Activated CD8-positive, alpha-beta memory T cell treated with anti-CD3 and anti-CD28 coated beads, Interleukin-2, amount 50 U/mL, for 1 hour (primary cell): ENCODE data around the gene LIX1.
"Not testable (repeated sequence)": the region's sequence is repeated elsewhere in the genome, so short reads cannot be mapped to it uniquely, and the experiment has no call there.

Source experiments
- DNase-seq: peaks from one replicate; pipeline ENCODE4 v3.0.0-alpha.2; 2020; ENCODE audit errors: extremely low read depth

LIX1 gene

DNA sequence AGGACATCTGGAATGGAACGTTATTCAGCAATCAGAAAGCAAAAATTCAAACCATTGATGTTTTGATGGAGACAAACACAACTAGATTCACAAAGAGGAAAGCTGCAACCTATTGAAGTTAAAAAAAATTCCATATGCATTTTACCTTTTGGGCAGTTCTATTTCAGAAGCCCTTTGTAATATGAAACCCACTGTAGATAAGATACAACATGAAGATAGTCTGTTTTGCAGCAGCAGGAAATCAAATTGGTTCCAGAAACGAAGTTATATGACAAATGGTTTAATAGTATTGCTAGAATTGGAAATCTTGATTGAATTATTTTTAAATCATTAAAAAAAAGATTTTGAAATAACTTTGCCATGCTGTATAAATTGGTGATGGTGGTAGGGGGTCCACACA is 872 bp downstream of the LIX1 start:
- DNase-seq, result no peak

DNA sequence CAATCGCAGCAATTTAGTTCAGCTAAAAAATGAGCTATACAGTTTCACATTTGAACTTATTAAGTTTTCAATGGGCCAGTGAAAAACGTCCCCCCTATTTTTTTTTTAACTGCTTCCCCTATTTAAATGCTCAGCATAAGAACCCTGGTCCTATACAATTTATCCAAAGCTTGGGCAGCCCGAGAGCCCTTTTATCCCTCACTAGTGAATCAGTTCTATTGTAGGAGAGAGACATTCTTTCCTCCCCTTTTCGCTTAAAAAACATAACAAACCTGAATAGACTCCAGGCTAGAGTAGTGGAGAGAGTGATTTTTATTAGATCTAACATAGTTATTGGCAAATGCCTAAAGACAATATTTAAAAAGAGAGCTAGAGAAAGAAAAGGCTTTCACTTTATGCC is 1.4 kb downstream of the LIX1 start:
- DNase-seq, result no peak

DNA sequence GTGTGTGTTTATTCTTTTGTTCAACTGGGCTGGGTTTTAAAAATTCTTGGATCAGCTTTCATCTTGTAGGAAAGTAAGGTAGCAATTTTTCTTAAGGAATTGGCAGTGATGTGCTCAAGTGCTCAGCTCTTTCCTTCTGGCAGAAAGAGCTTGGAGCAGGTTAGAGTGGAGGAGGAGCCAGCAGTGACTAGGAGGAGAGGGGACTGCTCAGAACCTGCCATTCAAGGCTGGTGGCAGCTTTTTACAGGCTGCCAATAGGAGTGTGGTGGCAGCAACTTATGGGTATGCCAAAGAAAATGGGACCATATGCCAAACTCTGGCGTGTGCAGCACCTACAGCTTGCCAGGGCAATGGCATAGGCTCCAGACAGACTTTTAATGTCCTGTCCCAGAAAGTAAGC is 2.2 kb downstream of the LIX1 start:
- not testable (repeated sequence) for DNase-seq

DNA sequence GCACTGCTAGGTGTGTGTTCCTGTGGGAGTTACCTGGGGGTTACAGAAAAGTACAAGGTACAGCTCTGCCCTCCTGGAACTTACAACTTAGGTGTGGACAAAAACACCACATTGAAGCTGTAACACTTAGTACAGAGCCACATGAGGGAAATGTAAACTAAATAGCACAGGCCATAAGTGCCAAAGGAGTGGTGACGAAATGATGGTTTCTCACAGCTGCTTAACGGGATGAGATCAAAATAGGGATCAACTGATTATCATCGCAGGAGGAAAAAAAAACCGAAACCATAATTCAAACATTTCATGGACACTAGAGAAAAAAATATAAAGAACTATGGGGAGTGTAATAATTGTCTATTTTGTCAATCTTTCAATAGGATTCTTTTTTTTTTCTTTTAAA is 5.9 kb downstream of the LIX1 start:
- no peak for DNase-seq

DNA sequence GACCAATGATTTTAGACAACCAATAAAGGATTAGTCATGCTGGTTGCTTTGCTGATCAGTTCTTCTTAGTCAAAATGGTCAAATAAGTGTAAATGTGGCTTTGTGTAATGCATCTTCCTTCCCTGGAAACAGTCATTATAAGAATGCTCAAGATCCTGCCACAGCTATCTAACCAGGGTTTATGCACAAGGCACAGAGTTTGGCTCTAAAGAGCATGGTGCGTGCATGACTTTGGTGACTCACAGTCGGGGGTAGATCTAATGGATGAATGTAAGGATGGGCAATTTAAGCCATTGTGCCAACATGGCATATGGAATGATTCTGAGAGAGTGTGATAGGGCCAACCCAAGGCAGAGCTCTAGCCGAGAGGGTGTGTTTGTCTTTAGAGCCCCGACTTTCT is 6.5 kb downstream of the LIX1 start:
- no peak for DNase-seq

DNA sequence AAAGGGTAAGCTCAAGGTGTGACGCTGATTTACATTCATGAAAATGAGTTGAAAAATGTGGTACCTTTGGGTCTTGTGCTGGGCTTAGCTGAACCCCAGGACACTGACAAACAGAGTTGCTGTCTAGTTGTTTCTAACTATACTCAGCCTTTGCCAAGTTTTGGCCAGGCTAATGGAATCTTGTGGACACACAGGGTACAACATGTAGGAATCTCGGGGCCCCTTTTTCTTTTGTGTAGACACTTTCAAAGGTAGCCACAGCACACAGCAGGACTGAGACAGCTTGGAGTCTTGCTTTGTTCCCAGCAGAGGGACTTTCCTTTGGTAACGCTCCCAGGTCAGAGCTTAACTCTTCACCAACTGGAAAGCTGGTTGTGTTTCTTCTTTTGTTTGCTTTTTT is 7.8 kb downstream of the LIX1 start:
- DNase-seq, result no peak

DNA sequence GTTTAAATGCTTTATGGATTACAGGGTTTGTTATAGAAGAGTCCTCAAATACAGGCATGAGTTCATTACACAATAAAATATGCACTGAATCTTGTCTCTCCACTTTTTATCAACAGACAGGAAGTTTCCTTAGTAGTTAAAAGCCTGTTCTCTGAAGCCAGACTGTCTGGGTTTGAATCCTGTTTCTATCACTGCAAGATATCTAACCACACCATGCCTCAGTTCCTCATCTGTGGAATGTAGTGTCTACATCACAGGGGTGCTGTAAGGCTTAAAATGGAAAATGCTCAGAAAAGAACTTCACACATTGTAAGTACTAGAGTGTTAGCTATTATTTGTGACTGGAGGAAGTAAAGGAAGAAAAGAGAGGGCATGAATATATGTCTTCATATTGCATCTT is 9.3 kb downstream of the LIX1 start:
- DNase-seq, result no peak

DNA sequence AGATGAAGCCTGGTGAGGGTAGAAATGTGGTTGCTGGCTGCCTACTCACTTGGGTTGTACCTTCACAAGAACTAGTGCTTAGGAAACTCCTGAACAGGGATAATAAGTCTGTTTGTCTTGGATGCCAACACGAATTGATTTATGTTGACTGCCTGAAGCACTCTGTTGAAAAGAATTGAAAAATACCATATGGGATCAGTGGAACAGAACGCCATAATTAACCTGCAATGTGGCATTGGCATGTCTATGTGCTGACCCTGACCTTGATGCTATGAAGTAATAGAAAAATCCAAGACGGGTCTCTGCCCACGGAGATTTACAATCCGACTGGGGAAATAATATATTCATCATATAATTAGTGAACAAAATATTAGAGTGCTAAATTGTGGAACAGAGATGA is 10.5 kb downstream of the LIX1 start:
- no peak for DNase-seq

DNA sequence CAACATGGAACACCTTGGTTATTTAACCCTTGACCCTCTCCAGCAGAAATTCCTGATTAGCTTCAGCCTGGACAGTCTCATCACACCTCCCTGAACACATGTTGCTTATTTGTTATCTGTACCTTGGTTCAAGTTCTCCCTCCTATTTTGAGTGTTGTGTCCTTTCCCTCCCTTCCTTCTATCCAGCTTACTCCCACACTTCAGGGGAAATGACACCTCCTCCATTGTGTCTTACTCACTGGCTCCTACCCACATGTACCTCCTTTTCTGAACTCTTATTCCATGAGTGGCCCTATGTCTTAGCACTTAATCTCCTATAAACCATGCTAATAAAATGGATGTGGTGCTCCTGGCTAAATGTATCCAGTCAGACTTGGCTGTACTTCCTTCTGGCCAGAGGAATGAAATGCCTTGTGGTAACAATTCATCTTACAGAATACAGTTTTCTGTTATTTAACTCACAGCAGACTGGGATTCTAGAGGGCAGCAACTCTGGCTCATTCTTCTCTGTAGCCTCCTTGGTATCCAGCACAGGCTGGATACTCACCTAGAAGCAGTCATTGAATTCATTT is 11.2 kb downstream of the LIX1 start:
- no peak for DNase-seq

- DNase-seq, result no peak
Measured at GRCh38 chr5:97127727-97128126, 14.7 kb downstream of the LIX1 start.

DNA sequence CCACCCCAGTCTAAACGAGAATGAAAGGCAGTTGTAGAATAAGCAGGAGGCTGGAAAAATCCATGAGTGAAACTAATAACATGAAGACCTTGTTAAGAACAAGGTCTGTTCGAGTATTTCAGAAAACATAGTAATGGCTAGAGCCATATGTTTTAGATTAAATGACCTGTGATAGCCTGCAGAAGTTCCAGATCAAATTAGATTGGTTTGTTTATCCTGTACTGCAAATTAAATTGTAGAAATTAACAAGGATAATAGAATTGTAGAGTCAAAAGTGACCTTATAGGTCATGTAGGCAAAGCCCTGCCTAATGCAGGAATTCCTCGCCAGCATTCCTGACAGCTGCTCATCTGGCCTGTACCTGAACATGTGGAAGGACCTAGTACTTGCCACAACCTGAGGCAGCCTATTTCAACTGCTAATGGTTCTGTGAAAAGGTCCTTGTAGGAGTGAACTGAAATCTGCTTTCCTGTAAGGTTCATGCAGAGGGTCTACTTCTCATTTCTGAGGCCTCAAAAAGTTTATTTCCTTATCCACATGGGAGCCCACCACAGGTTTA is 17.2 kb downstream of the LIX1 start:
- DNase-seq, result no peak

- DNase-seq, result no peak
Measured at GRCh38 chr5:97124335-97124734, 18.1 kb downstream of the LIX1 start.

DNA sequence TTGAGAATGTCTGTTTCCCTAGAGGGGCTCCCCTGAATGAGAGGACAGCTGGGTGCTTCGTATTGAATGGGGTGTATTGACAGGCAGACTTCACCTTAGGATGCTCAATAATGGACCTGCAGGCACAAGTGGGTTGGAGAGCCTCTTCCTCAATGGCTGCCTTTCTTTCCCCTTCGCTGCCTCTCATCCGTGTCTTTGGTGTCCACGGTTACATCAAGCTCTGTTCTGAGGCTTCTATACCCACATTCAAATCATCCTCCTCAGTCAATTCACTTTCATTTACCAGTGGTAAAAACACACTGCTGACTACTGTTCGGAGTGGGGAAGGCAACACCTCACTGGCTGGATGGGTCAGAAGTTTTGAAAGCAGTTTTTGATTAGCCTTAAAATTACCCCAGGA is 20.6 kb downstream of the LIX1 start:
- DNase-seq, result no peak

- no peak for DNase-seq
Measured at GRCh38 chr5:97120195-97120594, 22.2 kb downstream of the LIX1 start.

DNA sequence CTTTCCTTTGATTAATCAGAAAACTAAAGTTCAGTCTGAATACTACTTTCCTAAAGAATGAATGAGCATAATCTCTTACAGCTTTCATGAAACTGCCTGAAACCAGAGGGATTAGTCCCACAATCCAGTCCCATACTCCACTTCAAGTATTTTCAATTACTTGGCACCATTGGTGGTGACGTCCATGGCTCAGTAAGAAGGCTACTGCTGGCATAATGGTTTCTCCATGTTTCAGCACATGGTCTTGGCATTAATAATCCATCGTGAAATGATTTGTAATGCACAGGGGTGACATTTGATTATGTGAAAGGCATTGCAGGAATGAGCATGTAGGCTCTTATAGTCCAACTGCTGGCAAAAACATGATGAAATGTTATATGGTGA is 23.4 kb downstream of the LIX1 start:
- no peak for DNase-seq

- no peak for DNase-seq
Measured at GRCh38 chr5:97118261-97119006, 24.0 kb downstream of the LIX1 start.

- no peak for DNase-seq
Measured at GRCh38 chr5:97115932-97116331, 26.5 kb downstream of the LIX1 start.

DNA sequence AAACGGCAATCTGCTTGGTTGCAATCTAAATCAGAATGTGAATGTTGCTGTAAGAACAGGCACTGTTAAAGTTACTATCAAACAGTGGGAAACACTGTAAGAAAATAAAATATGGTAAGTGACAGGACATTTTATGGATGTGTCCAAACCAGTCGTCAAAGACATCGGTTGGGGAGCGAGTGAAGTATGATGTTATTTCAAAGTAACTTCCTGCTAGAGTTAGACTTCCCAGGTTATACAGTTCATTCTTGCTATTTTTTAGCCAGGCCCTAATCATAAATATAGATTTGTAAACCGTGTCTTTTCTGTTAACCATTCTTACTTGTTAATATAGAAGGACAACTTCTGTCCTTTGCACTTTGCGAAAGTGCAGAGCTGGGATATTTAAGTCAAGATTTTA is 30.2 kb downstream of the LIX1 start:
- DNase-seq, result no peak

DNA sequence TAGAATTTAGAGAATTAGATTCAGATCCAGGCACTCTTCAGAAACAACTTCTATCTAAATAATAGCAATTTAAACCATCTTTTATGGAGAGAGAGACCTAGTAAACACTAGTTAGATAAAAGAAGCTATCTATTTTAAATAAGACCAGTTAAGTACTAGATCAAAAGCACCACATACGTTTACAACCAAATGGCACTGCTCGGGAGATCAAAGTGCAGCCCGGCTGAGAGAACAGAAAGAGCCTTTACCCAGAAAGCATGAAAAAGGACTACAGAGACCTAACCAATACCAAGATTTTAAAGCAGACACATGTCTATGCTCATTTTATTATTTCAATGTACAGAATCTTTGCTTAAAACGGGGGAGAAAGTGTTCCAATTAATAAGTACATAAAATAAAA is 30.8 kb downstream of the LIX1 start:
- DNase-seq, result no peak

DNA sequence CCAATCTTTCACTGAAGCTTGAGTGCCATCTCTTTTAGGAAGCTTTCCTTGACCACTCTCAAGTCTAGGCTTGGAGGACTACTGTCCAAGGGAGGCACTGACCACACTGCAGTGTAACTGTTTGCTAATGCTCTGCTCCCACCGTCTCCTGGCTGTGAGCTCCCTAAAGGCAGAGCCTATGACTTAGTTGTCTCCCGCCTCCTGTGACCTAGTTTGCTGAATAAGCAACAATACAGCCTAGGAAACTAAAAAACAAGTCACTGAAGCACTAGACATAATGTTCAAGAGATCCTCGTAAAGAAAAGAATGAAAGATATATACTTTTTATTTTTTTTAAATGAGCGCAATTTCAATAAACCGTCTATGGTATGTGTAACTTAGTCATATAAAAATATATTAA is 31.4 kb downstream of the LIX1 start:
- DNase-seq, result no peak

DNA sequence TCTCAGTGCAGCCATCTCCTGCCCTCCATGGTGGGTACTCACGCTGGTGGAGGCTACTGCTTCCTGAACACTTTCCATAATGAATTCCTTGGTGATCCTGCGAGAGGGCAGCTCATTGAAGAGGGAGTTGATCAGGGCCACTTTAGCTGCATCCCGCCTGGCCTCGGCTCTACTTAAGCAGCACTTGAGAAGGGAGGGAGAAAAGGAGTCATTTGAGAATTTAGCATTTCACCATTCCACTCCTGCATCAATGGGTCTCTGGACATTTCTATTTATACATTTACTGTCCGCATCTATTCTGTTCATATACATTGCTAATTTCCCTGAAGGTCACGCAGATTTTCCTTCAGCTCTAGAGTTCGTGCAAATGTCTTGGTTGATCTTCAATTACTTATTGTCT is 35.1 kb downstream of the LIX1 start:
- DNase-seq, result no peak

GRCh38 chr5:97106216-97106581 is 36.2 kb downstream of the LIX1 start:
- DNase-seq, result no peak

DNA sequence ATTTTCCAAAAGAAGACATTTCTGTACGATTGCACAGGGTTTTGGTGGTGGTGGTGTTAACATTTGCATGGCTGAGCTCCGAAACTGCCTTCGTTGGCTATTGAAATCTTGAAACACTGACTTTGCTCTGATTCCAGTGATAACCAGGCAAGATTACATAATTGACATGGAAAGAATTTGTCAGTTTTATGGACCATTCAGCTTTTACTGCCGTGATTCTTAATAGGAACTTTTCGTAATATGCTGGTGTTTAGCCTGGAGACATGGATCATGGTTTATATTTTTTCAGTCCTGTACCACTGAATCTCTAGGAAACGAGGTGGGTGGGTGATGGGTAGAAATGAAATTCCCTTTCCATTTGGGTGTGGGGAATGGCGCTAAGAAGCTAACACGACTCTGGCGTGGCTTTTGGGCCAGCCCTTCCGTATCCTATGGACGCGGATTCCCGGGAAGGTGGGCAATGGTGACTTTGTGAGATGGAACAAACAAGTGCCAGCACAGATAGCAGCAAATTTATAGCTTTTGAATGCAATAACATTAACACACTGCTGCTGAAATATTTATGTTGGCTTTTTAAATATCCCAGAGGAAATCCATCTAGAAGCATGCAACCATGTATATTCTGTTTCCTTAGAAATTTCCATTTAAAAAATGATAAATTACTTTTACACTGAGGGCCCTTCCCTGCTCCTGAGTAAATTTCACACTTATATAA is 36.8 kb downstream of the LIX1 start:
- DNase-seq, result no peak
